ENCODE results near the gene OR12D2. TPM values are rescaled to one million over a fixed set of nuclear protein-coding genes. Genes with fewer than 3 reads are reported as not detected.
"Not testable (repeated sequence)": the region's sequence is repeated elsewhere in the genome, so short reads cannot be mapped to it uniquely, and the experiment has no call there.

Gene OR12D2
- not detected for polyA plus RNA-seq (2013, experiment 1 of 2; ENCODE audit: insufficient read length)
- not detected for polyA plus RNA-seq (2013, experiment 2 of 2; ENCODE audit: insufficient read length)

DNA sequence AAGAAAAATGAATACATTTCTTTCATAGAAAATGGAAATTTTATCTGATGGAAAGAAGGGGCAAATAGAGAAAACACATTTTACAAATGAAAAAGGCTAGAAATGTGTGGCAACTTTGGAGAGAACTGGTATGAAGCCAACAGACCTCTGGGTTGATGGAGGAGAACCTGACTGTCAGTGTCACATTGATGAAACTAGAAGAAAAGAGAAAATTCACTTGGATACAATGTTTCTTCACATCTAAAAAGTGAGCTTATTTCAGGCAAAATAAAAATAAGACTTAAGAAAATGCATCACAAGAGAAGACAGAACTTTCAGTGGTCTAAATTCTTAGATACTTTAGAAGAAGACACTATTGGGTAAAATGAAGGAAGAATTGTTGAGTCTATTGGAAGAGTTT lies at the start of gene OR12D2:
TSS of gene OR12D2 (plus strand) at position 301 of the 400 bp plus-strand sequence. CDS start 1,069 bp downstream, outside the sequence.
- DNase-seq = no peak

DNA sequence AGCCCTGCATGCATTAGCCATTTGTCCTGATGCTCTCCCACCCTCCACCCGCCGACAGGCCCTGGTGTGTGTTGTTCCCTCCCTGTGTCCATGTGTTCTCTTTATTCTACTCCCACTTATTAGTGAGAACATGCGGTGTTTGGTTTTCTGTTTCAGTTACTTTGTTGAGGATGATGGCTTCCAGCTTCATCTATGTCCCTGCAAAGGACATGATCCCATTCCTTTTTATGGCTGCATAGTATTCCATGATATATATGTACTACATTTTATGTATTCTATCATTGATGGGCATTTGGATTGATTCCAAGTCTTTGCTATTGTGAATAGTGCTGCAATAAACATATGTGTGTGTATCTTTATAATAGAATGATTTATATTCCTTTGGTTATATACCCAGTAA lies 46.1 kb upstream of the OR12D2 start:
- not testable (repeated sequence) for DNase-seq

- DNase-seq = no peak
Measured at GRCh38 chr6:29354980-29355379, 40.5 kb upstream of the OR12D2 start.

GRCh38 chr6:29355603-29356002 lies 39.8 kb upstream of the OR12D2 start:
- DNase-seq = no peak

DNA sequence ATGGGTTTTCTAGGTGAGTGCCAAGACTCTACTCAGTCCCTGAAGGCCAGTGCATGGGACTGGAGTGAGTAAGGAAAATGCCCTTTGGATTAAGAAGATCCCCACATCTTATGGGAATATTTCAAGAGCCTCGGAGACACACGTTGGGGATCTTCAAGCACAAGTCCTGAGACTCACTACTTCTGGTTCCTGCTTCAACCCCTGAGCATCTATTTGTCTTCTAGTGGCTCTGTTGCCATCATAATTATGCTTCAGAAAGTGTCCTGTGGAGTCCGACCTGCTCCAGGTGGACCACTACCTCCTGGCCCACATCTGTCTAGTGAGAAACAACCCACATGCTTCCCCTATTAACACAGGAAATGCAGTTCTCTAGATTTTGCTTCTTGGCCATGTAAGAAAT lies 26.7 kb upstream of the OR12D2 start, which contains the start of gene OR5V1:
TSS of gene OR5V1 (minus strand) at position 101 of the 400 bp plus-strand sequence. CDS start 12,670 bp downstream, outside the sequence.
- DNase-seq = no peak

DNA sequence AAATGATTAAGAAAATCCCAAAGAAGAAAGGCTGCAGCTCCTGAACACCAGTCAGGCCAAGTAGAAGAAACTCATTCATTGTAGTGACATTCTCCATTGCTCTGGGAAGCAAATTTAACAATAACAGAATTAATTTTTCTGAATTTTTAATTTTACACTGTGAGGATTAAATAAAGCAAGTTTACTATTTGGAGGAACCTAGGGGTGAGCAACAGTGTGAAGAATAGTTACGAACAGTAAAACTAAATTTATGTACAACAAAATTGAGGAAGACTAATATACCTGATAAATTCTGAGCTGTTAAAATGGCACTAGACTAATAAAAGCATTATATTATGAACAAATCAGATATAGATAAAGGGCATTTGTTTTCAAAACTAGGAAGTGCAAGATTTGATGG lies 20.2 kb upstream of the OR12D2 start, which contains the start of gene OR12D3:
TSS of gene OR12D3 (minus strand) at position 101 of the 400 bp plus-strand sequence. CDS start at position 97, 4 bp downstream.
- DNase-seq = no peak

- no peak for DNase-seq
Measured at GRCh38 chr6:29376003-29376402, 19.4 kb upstream of the OR12D2 start.

- DNase-seq = no peak
Measured at GRCh38 chr6:29388533-29388932, 6.9 kb upstream of the OR12D2 start.

- no peak for DNase-seq
Measured at GRCh38 chr6:29399525-29399924, 4.1 kb downstream of the OR12D2 start.

- DNase-seq = no peak
Measured at GRCh38 chr6:29403801-29404200, 8.4 kb downstream of the OR12D2 start.

DNA sequence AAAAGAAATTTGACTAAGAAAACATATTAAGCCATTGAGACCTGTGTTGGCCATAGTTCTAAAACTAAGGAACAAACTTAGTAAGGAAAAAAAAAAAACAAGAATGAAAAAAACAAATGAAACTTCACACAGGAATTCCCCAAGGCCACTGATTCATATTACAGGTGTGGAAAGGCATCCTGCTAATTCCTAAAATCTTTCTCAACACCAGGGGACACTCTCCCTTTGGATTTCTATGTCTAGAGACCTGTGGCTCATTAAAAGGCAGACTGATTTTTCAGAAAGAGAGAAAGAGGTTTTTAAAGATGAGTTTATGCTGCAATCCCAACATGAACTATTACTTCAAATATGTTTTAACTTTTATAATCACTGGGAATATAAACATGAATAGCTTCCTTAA lies 19.2 kb downstream of the OR12D2 start, which contains the start of gene OR12D1:
TSS of gene OR12D1 (plus strand) at position 341 of the 400 bp plus-strand sequence.
- no peak for DNase-seq

DNA sequence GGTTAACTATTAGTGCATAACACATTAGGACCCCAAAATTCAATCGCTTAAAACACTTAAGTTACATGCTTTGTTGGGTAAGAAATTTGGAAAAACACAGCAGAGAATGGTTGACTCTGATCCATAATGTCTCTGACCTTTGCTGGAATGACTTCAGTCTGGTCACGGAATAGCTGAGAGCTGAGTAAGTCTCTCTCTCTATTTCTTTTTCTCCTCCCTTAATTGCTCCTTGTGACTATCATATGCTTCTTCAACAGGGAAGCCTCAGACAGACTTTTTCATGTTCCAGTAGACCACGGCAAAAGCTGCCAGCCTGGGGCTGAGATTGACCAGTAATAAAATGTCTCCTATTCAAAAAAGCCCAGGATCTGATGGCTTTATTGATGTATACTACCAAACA lies 24.1 kb downstream of the OR12D2 start:
- no peak for DNase-seq

- DNase-seq = no peak
Measured at GRCh38 chr6:29424168-29424567, 28.7 kb downstream of the OR12D2 start.

DNA sequence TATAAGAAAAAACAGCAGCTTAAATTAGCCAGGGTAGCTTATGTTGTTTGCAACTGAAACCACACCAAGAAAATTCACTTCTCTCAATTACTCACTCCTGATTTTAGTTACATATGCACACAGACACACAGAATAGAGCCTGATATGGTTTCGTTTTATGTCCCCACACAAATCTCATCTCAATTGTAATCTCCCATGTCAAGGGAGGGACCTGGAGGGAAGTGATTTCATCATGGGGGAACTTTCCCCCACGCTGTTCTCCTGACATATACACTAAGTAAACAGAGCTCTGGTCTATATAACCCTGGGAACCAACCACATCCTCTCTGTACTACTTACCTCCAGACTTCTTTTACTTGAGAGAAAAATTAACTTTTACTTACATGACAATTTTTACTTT lies 29.1 kb downstream of the OR12D2 start:
- DNase-seq = no peak

DNA sequence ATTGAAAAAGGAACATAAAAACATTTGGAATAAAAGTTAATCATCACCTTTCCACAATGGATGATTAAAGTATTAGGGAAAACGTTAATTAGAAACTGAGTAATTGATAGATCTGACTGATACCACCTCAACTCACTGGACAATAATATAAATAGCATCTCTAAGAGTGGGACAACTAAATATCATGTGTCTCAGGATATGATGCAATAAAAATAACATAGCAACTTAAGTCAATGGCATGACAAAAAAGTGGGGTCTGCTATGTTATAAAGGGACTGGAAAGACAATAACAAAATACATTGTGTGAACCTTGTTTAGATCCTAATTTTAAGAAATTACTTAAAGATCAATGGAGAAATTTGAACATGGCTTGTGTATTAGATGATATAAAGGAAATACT lies 29.6 kb downstream of the OR12D2 start:
- DNase-seq = no peak

DNA sequence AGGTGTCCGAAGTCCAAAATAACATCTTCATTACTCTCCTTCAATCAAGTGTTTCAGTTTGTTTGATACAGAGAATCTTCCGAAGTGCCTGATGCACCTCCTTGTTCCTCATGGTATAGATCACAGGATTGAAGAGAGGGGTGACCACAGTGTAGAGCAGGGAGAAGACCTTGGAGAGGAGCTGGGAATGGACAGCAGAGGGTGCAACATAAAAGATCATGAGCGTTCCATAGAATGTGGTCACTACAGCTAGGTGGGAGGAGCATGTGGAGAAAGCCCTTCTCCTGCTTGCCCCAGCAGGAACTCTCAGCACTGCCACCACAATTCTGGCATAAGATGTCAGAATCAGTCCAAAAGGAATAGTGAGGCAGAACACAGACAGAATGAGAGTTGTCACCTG lies 31.2 kb downstream of the OR12D2 start:
- no peak for DNase-seq

DNA sequence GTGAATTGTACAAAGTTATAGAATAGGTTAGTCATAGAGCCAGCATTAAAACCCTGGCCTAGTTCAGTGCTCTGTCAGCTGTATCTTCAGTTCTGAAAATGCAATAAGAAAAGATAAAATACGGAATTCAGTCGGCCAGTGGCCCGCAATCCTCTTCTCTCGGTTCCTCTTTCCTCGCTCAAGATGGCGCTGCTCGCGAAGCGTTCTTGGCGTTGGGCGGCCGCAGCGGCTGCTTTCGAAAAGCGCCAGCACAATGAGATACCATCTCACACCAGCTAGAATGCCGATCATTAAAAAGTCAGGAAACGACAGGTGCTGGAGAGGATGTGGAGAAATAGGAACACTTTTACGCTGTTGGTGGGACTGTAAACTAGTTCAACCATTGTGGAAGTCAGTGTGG lies 41.3 kb downstream of the OR12D2 start:
- not testable (repeated sequence) for DNase-seq

GRCh38 chr6:29439006-29439405 lies 43.6 kb downstream of the OR12D2 start, which contains the start of gene OR10C1:
TSS of gene OR10C1 (plus strand) at chr6:29439306. CDS start at chr6:29440016, 710 bp downstream.
- no peak for DNase-seq

GRCh38 chr6:29442719-29443118 lies 47.3 kb downstream of the OR12D2 start:
- no peak for DNase-seq

DNA sequence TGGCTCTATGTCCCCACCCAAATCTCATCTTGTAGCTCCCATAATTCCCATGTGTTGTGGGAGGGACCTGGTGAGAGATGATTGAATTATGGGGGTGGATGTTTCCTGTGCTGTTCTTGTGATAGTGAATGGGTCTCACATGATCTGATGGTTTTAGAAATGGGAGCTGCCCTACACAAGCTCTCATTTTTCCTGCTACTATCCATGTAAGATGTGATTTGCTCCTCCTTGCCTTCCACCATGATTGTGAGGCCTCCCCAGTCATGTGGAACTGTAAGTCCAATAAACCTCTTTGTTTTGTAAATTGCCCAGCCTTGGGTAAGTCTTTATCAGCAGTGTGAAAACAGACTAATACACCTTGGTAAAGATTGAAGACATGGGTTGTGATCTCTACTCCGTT lies 48.6 kb downstream of the OR12D2 start:
- DNase-seq = not testable (repeated sequence)
